Measurements from ENCODE around the gene PARD6G. TPM values are rescaled to one million over a fixed set of nuclear protein-coding genes. Genes with fewer than 3 reads are reported as not detected.

Gene PARD6G
- total RNA-seq, 1 experiment from 2014 or later = 0.20 TPM

DNA sequence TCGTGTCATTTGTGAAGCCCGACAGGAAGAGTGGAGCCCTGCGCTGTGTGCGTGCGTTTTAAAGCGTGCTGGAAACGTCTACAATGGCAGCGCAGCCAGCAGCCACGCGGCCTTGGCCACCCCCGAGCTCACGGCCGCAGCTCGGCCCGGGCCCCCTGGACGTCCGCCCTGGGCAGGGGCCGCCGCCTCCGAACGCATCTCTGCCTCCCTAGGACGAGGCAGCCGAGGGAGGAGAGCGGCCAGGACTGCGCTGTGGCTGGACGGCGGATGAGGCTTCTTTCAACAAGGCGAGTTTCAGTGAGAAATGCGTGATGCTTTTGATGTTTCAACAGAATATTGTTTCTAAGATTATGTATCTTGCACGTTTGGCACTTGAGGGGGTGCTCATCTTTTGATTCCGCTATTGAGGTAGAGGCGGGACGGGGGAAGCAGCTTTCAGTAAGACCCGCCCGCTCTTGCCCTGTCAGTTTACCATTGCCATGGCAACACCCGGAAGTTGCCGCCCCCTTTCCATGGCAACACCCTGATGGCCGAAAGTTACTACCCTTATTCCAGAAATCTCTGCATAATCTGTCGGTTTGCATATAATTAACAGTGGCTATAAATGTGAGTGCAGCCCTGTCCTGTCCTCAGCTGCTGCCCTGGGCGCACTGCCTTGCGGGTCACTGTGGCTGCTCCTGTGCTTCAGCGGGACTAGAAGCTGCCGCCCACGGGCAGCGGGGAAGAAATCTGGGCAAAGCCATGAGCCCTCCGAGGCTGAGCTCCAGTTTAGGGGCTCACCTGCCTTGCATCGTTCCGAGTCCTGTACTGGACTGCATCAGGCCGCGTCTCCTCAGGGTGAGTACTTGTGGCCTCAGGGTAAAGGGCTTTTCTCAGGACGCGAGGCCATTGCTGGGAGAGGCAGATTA, 99.6 kb downstream of the PARD6G start:
- peak; percentile 77 for DNase-seq (ENCODE audit: low spot score)

- DNase-seq (ENCODE audit: low spot score) = peak; percentile 17
These were observed 100.3 kb downstream of the PARD6G start for GRCh38 chr18:80147037-80147417.

DNA sequence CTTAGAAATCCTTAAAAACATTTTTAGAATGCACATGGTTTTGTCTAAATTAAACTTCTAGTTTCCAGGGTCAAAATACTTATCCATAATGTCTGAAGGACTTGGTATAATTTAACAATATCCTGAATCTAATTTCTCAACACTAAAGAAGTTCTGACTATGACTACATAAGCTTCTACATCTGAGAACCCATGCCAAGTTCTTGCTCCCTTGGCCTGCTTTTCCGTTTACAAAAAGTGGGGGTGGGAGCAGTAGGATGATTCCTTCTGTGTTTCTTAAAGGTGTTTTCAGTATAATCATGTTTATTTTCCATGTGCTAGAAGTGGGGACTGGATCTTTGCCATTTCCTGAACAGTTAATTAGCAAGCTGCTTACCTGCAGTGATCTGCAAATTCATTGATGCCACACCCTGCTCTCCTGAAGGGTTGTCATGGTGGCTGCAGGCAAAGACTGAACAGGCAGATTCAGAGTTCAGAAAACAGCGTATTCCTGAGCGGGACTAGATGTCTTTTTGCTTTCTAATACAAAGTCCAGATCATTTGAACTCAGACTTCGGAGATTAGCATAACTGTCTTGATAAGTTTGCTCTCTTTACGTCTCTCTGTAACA, 102.0 kb downstream of the PARD6G start:
- DNase-seq (ENCODE audit: low spot score) = no peak

GRCh38 chr18:80143881-80144280, 103.4 kb downstream of the PARD6G start:
- DNase-seq (ENCODE audit: low spot score) = no peak

DNA sequence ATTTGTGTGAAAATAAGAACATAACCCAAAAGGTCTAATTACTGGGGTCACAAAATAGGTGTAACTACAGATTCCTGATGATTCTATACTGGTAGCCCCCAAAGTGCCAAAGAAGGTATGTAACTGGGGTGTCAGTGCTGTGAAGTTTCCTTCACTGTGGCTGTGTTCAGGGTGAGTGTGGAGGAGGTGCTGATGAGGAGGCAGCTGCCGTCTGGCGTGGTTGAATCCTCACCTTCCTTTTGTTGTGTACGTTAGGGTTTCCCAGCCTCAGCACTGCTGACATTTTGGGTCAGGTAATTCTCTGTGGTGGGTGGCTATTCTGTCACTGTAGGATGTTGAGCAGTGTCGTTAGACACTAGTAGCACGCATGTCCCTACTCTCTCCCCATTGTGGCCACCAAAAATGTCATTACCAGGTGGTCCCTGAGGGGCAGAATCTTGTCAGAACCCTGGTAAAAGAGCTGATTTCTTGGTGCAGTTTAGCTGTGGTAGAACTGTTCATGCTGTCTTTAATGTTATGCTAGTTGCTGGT, 106.8 kb downstream of the PARD6G start:
- no peak for DNase-seq (ENCODE audit: low spot score)

- DNase-seq (ENCODE audit: low spot score) = no peak
These were observed 109.3 kb downstream of the PARD6G start for GRCh38 chr18:80137976-80138375.

- no peak for DNase-seq (ENCODE audit: low spot score)
These were observed 110.2 kb downstream of the PARD6G start for GRCh38 chr18:80137137-80137536.

- no peak for DNase-seq (ENCODE audit: low spot score)
These were observed 110.6 kb downstream of the PARD6G start for GRCh38 chr18:80136679-80137078.

DNA sequence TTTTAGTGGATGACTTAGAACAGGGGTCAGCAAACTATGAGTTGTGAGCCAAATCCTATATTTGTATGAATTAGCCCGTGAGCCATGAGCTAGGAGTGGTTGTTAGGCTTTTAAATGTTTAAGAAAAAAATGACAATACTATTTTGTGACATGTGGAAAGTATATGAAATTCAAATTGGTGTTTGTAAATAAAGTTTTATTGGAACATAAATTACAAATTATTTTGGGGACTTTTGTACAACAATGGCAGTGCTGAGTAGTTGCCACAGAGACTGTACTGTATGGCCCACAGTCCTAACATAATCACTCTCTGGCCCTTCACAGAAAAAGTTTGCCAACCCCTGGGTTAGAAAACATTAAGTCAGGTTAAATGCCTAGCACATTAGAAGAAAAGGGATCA, 112.2 kb downstream of the PARD6G start:
- no peak for DNase-seq (ENCODE audit: low spot score)

GRCh38 chr18:80133124-80133523, 114.2 kb downstream of the PARD6G start:
- no peak for DNase-seq (ENCODE audit: low spot score)

DNA sequence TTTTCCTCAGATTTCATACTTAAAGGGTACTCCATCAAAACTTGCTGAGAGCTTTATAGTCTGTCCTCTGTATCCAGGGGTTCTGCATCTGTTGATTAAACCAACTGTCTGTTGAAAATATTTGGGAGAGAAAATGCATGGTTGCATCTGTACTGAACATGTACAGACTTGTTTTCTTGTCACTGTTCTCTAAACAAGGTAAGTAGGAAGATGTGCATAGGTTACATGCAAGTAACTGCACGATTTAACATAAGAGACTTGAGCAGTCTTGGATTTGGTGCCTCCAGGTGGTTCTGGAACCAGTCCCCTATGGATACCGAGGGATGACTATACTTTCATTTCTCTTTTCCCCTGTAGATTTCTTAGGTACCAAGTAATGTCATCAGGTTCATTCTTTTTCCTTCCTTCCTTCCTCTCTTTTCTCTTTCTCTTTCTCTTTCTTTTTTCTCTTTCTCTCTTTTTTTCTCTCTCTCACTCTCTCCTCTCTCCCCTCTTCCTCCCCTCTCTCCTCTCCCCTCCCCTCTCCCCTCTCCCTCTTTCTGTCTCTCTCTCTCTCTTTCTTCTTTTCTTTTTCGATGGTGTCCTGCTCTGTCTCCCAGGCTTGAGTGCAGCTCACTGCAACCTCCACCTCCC, 115.0 kb downstream of the PARD6G start:
- no peak for DNase-seq (ENCODE audit: low spot score)

DNA sequence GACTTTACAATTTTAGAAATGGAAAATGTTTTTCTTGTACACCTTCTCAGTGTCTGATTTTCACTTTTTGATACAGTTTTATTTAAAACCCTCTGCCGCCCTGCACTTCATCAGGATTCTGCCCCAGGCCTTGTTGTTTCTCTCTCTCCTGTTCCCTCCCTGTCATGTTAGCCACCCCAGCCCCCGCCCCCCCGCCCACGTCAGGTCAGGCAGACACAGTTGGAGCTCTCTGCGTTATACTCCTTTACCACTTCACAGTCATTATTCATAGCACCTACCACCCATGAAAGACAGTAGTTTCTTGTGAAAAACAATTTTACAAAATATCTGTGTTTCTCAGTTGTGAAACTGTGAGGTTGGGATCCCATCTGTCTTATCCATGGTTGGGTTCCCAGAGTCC, 116.8 kb downstream of the PARD6G start:
- DNase-seq (ENCODE audit: low spot score) = no peak

GRCh38 chr18:80129672-80130367, 117.5 kb downstream of the PARD6G start:
- no peak for DNase-seq (ENCODE audit: low spot score)

DNA sequence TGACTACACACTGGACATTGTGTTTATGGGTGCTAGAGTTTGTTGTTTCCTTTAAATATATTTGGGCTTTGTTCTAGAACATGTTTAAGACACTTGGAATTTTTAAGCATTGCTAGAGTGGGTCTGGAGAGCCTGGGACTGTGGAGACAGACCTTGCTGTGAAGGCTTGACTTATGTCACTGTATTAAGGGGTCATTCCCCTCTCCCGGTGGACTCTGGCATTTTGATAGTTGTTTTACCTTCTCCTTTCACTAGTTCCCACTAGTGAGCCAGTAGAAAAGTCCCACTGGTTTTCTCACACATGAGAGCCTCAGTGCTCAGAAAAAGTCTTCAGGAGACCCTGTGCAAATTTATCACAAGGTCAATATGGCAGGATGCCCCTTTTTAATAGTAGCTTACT, 119.7 kb downstream of the PARD6G start:
- DNase-seq (ENCODE audit: low spot score) = no peak

DNA sequence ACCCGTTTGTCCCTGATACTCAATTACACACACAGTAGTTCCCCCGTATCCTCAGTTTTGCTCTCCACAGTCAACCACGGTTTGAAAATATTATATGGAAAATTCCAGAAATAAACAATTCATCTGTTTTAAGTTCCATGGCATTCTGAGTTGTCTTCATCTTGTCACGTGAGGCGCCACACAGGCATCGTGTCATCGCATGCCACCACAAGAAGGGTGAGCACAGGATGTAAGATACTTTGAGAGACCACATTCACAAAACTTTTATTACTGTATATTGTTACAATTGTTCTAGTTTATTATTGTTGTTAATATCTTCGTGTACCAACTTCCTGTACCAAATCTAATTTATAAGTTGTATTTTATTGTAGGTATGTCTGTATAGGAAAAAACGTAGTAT, 120.5 kb downstream of the PARD6G start:
- no peak for DNase-seq (ENCODE audit: low spot score)

DNA sequence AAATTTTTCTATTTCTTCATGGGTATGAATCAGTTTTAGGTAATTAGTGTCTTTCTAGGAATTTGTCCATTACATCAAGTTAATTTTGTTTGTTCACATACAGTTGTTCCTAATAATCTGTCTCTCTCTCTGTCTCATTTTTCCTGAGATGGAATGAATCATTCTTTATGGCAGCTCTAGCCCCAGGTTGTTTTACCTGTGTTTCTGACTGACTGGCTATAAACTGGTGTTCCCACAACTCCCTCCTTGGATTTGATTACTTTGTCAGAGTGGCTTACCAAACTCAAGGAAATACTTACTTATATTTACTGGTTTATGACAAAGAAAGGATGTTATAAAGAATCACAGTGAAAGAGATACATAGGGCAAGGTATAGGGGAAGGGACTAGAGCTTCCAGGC, 123.2 kb downstream of the PARD6G start:
- no peak for DNase-seq (ENCODE audit: low spot score)

GRCh38 chr18:80120932-80121331, 126.4 kb downstream of the PARD6G start:
- DNase-seq (ENCODE audit: low spot score) = no peak

GRCh38 chr18:80119111-80119510, 128.2 kb downstream of the PARD6G start:
- DNase-seq (ENCODE audit: low spot score) = no peak

- DNase-seq (ENCODE audit: low spot score) = no peak
These were observed 132.3 kb downstream of the PARD6G start for GRCh38 chr18:80115035-80115434.

GRCh38 chr18:80112624-80113248, 134.6 kb downstream of the PARD6G start:
- no peak for DNase-seq (ENCODE audit: low spot score)

DNA sequence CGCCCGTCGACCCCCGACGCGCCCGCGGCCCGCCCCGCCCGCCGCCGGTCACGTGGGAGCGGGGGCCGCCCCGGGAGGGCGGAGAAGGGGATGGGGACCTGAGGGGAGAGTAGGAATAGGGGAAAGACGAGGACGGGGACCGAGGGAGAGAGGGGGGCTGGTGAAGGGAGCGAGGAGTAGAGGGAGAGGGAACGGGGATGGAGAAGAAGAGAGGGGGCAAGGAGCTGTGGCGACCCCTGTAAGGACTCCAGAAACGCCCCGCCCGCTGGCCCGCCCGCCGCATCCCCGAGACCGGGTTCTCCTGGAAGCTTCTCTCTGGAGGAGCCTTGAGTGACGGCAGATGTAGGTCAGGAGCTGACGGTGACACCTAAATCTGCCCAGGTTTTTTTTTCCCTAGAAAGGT, 137.6 kb downstream of the PARD6G start:
- peak; percentile 6 for DNase-seq (ENCODE audit: low spot score)

Measured in HT-29 (cell line).